Stimulated activated CD4-positive, alpha-beta T cell treated with anti-CD3 and anti-CD28 coated beads, Interleukin-2, amount 100 ng/mL, for 24 hours (primary cell): Measurements from ENCODE around the gene POM121.
"Not testable (repeated sequence)": the region's sequence is repeated elsewhere in the genome, so short reads cannot be mapped to it uniquely, and the experiment has no call there.

Source experiments
- DNase-seq, 2 donors: peaks; one replicate each; pipeline ENCODE4 v3.0.0-alpha.2; 2020

POM121 gene

DNA sequence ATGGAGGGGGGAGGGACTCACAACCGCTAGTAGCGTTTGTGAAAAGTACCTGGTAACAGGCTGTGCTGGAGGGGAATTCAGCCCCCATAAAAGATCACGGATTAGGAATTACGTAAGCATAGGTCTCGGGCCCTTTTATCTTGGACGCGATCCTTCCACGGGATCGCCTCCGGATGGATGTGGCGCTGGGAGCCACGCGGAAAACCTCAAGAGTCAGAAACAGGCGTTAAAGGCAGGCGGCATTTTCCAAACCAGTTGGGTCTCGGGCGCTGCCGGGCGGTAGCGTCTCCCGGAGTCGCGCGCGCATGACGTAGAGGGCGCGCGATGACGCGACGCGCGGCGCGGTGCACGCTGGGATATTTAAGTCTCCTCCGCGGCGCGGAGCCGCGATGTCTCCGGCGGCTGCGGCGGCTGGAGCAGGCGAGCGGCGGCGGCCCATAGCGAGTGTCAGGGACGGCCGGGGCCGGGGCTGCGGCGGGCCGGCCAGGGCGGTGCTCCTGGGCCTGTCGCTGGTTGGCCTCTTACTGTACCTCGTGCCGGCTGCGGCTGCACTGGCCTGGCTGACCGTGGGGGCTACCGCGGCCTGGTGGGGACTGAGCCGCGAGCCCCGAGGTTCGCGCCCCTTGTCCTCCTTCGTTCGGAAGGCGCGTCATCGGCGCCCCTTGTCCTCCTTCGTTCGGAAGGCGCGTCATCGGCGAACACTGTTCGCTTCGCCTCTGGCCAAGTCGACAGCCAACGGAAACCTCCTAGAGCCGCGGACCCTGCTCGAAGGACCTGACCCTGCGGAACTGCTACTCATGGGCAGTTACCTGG lies at the start of gene POM121:
Gene POM121 (plus strand): TSS at position 363 of the 813 bp plus-strand sequence. CDS start 27 bp downstream, at position 390.
- peak; percentile 83 to 85 for DNase-seq

DNA sequence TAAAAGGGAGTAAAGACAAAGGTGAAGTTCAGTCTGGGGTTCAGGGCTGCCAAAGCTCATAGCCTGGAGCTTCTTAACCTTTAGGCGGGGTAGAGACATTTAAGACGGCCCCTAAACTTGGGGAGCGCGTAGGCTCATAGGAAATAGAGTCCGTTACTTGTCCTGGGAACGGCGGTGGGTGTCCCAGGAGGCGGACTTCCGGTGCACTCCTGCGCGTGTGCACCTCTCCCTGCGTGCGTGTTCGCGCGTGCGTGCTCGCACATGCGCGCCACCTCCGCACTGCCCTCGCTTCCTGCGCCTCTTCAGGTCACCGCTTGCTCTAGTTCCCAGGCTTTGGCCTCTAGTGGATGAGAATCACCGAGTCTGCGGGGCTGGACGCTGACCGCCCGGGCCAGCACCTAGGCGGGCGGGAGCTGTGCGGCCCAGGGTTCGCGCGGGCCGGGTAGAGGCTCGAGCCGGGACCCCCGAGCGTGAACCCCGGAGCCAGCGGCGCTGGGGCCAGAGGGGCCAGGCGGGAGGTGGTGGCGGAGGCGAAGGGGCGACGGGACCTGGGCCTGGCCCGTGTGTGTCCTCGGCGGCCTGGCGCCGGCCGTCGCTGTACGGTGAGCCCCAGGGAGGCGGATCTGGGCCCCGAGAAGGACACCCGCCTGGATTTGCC lies 45.7 kb upstream of the POM121 start:
- peak; percentile 75 for DNase-seq

GRCh38 chr7:72879737-72880215 lies 45.1 kb upstream of the POM121 start:
- peak; percentile 47 to 61 for DNase-seq

DNA sequence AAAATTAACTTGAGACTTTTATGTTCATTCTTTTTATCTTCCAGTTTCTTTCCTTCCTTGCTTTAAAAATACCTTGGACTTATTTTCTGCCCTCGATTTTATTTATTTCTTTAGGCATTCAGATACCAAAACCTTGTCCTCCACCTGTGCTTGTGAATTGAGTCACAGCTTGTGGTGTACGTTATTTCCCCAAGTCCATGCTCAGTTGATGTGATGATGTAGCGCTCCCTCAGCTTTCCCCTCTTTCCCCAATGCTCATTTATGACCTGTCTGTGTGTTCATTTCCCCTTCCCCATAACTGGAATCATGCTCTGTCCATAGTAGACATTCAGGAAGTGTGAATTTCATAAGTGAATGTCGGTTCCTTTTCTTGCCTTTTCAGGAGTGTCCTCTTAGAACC lies 33.1 kb upstream of the POM121 start:
- not testable (repeated sequence) for DNase-seq

DNA sequence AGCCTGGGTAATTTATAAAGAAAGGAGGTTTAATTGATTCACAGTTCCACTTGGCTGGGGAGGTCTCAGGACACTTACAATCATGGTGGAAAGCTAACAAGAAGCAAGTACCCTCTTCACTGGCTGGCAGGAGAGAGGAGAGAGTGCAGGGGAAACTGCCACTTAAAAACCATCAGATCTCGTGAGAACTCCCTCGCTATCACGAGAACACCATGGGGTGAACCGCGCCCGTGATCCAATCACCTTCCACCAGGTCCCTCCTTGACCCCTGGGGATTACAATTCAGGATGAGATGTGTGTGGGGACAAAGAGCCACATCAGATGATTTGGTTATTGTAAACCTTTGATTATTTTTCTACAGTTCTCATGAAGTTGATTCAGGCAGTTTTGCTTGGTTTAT lies 20.2 kb upstream of the POM121 start:
- not testable (repeated sequence) for DNase-seq

DNA sequence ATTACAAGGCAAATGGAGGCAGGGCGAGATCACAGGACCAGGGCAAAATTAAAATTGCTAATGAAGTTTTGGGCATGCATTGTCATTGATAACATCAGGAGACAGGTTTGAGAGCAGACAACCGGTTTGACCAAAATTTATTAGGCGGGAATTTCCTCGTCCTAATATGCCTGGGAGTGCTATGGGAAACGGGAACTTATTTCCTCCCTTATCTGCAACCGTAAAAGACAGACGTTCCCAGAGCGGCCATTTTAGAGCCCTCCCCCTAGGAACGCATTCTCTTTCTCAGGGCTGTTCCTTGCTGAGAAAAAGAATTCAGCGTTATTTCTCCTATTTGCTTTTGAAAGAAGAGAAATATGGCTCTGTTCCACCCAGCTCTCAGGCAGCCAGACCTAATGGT lies 16.5 kb upstream of the POM121 start:
- not testable (repeated sequence) for DNase-seq

DNA sequence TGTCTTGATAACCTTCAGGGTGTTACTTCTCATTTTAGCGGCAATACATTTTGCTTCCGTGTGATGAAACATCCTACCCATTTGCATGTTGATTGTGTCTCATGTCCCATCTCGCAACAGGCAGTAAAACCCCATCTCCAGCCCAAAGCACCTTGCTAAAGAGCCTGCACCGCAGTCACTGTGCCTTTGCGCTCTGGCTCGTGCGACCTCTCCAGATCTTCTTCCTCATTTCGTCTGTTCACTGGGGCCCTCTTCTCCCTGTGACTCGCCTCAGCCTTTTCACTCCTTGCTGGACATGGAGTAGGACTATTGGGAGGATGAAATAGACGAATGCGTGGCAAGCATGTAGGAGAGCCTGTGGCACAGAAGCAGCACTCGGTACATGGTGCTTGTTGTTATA lies 13.5 kb upstream of the POM121 start:
- not testable (repeated sequence) for DNase-seq

GRCh38 chr7:72913750-72914149 lies 11.1 kb upstream of the POM121 start:
- DNase-seq = peak in 1 of 2 donors; percentile 23

- DNase-seq = peak; percentile 65 to 66
Observed at GRCh38 chr7:72914756-72915525, 10.0 kb upstream of the POM121 start.

DNA sequence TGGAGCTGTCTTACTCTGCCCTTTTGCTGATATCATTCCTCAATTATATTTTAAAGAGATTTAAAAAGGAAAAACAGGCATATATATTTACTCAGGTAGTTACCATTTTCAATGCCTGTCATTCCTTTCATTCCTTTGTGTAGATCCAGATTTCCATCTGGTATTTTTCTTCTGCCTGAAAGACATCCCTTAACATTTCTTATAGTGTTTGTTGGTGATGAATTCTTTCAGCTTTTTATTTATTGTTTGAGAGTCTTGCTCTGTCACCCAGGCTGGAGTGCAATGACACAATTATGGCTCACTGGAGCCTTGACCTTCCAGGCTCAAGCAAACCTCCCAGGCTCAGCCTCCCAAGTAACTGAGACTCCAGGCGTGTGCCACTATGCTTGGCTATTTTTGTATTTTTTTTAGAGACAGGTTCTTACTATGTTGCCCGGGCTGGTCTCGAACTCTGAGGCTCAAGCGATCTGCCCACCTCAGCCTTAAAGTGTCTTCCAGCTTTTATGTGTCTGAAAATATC lies 5.6 kb upstream of the POM121 start:
- no peak for DNase-seq

- no peak for DNase-seq
Observed at GRCh38 chr7:72924386-72924732, 536 bp upstream of the POM121 start.

- no peak for DNase-seq
Observed at GRCh38 chr7:72925546-72926120, 738 bp downstream of the POM121 start.

GRCh38 chr7:72927791-72928190 lies 2.9 kb downstream of the POM121 start:
- not testable (repeated sequence) for DNase-seq

GRCh38 chr7:72928216-72928615 lies 3.3 kb downstream of the POM121 start:
- not testable (repeated sequence) for DNase-seq

DNA sequence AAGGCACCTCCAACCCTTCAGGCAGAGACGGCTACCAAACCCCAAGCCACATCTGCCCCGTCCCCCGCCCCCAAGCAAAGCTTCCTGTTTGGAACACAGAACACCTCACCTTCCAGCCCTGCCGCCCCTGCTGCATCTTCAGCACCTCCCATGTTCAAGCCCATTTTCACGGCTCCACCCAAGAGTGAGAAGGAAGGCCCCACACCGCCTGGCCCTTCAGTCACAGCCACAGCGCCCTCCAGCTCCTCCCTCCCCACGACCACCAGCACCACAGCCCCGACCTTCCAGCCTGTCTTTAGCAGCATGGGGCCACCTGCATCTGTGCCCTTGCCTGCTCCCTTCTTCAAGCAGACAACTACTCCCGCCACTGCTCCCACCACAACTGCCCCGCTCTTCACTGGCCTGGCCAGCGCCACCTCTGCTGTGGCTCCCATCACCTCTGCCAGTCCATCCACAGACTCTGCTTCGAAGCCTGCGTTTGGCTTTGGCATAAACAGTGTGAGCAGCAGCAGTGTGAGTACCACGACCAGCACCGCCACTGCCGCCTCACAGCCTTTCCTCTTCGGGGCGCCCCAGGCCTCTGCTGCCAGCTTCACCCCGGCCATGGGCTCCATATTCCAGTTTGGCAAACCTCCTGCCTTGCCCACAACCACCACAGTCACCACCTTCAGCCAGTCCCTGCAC lies 17.3 kb downstream of the POM121 start:
- not testable (repeated sequence) for DNase-seq

- not testable (repeated sequence) for DNase-seq
Observed at GRCh38 chr7:72942956-72943355, 18.1 kb downstream of the POM121 start.

GRCh38 chr7:72944937-72945336 lies 20.0 kb downstream of the POM121 start:
- DNase-seq = not testable (repeated sequence)

GRCh38 chr7:72945597-72945996 lies 20.7 kb downstream of the POM121 start:
- not testable (repeated sequence) for DNase-seq

- DNase-seq = not testable (repeated sequence)
Observed at GRCh38 chr7:72946130-72946745, 21.3 kb downstream of the POM121 start.

- DNase-seq = not testable (repeated sequence)
Observed at GRCh38 chr7:72948714-72949113, 23.8 kb downstream of the POM121 start.

DNA sequence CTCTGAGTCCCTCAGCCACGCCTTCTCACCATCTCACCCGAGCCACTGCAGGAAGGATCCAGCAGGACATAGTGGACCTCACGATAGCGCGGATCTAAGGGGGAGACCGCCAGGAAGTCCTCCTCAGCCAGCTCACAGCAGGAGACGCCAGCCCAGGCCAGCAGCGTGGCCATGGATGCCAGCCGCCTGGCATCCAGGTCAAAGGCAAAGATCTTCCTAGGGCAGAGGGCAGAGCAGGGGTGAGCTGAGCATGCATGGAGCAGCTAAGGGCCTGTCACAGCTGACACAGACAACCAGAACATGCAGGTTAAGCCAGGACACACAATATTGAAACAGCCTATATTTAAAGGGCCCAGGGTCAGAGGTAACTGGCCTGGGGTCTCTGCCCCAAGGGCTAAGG lies 24.4 kb downstream of the POM121 start:
- not testable (repeated sequence) for DNase-seq
